Stimulated activated CD8-positive, alpha-beta memory T cell treated with anti-CD3 and anti-CD28 coated beads, Interleukin-15, amount 100 ng/mL, for 1 hour (primary cell): ENCODE results near the gene HOXA7.

ENCODE experiments used
- DNase-seq: peaks from one replicate; pipeline ENCODE4 v3.0.0-alpha.2; 2020; ENCODE audit warnings: low read depth

HOXA7 gene

GRCh38 chr7:27133409-27134231 is 22.9 kb downstream of the HOXA7 start:
- no peak for DNase-seq

- DNase-seq, result no peak
Measured at GRCh38 chr7:27132978-27133377, 23.5 kb downstream of the HOXA7 start.

GRCh38 chr7:27132214-27132613 is 24.3 kb downstream of the HOXA7 start:
- DNase-seq, result no peak

- DNase-seq, result no peak
Measured at GRCh38 chr7:27131390-27131819, 25.1 kb downstream of the HOXA7 start.

GRCh38 chr7:27130540-27131389 is 25.7 kb downstream of the HOXA7 start, which contains the start of gene HOXA4:
Gene HOXA4, minus strand, starts transcription at chr7:27130757. Its CDS starts 24 bp downstream, at chr7:27130733.
- no peak for DNase-seq

DNA sequence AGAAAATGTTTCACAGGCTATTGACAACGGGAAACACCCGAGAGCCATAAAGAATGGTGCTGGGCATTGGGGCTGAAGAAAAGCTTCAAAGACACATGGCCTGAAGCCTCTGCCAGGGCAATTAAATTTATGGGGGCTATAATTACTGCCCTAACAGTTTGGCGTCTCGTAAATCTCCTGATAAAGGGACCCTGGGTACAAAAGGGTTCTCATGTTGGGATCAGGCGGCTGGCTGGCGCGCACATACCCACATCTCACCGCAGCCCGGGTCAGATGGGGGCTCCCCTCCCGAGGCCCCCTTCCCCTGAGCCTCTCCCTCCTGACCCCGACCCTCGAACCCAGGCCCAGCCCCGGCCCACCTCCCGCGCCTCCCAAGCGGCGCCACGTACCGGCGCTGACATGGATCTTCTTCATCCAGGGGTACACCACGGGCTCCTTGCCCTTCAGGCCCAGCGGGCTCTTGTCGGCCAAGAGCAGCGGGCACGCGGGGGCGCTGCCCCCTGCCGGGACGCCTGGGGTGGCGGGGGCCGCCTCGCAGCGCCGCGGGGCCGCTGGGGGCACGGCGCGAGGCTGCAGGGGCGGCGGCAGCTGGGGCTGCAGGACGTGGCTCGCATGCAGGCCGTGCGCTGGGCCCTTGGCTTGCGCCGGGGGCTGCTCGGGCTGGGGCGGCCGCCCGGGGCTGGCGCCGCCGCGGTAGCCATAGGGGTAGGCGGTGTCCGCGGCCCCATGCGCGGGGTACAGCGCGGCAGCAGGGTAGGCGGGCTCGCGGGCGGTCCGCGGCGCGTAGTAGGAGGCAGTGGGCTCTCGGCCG is 26.5 kb downstream of the HOXA7 start:
- DNase-seq, result no peak

DNA sequence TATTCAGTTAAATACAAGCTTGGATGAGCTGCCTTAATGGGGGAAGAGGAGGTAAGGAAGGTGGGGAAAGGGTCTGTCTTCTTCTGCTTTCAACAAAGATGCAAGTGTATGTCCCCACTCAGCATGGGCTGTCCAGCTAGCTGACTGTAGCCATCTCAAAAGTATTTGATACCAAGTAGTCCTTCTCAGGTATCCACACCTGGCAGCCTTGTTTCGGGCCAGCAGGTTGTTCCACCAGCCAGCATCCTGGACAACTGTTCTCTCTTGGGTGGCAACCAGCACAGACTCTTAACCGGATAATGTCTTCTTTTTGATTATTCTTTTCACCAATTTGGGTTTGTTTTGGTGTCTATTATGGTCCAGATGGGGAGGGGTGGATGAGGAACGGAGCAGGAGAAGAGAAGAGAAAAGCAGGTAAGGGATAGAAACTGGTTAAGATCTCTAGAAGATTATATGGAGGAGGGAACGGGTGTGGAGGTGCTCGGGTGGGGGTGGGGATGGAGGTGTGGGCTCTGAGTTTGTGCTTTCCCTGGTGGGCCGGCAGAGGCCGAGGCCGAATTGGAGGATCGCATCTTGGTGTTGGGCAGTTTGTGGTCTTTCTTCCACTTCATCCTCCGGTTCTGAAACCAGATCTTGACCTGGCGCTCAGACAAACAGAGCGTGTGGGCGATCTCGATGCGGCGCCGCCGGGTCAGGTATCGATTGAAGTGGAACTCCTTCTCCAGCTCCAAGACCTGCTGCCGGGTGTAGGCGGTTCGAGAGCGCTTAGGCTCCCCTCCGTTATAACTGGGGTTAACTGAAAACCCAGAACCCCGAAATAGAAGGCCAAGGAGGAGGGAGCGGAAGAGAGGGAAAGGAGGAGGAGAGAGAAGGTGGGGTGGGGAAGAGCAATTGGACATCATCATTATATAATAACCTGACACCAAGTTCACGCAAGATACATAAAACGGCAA is 27.4 kb downstream of the HOXA7 start:
- no peak for DNase-seq

GRCh38 chr7:27128034-27128433 is 28.4 kb downstream of the HOXA7 start:
- DNase-seq, result no peak

GRCh38 chr7:27126596-27127327 is 29.7 kb downstream of the HOXA7 start:
- DNase-seq, result no peak

- no peak for DNase-seq
Measured at GRCh38 chr7:27125986-27126394, 30.5 kb downstream of the HOXA7 start.

GRCh38 chr7:27124902-27125689 is 31.4 kb downstream of the HOXA7 start:
- DNase-seq, result no peak

DNA sequence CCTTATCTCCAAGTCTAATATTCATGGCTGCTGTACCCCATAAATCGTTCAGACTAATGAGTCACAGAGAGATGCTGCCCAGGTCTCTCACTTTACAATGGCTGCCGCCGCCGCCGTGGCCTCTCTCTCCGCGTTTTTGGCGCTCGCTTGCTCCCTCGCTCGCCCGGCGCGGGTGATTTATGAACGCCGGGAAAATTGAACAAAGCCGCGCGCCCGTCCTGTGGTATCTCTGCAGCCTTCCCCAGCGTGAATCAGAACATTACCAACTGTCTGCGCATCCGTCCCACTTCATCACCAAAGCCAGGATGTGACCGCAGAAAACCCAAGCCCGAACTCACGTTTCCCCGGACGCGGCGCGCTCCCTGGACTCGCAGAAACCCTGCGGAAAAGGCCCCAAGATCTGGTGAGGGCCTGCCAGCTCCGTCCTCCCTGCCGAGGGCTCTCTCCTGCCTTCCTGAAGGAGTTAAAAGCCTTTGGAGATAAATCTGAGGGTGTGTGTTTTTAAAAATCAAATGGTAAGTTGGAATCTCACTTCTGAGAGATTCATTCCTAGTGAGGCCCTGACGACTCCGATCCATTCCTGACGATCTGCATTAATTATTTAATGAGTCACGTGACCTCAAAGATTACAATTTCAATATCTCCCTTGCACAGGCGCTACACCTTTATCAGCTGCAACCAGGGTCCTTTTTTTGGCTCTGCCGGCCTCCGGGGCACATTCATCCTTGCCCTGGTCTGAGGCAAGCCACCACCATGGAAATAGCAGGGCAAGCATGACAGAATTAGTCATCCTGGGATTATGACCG is 32.2 kb downstream of the HOXA7 start:
- no peak for DNase-seq

GRCh38 chr7:27123477-27124053 is 32.9 kb downstream of the HOXA7 start:
- DNase-seq, result no peak

DNA sequence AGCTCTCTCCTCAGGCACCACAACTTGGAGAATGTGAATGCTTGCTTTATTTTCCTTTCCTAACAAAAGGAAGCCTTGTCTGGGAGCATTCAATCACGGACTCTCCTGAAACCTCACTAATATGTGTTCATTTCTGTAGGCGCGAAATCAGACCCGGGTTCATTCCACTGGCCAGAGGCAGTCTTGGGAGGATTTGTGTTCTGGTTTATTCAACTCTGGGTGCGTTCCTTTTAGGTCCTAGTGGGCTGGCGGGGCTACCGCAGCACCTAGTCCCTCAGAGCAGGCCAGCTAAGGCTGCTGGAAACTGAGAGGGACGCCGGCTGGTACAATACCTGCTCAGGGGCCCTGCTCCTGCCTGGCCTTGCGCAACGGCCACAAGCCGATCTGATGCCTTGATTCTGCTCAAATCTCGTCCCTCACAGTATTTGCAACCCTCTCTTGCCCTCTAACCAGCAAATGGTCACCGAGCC is 33.4 kb downstream of the HOXA7 start:
- no peak for DNase-seq

DNA sequence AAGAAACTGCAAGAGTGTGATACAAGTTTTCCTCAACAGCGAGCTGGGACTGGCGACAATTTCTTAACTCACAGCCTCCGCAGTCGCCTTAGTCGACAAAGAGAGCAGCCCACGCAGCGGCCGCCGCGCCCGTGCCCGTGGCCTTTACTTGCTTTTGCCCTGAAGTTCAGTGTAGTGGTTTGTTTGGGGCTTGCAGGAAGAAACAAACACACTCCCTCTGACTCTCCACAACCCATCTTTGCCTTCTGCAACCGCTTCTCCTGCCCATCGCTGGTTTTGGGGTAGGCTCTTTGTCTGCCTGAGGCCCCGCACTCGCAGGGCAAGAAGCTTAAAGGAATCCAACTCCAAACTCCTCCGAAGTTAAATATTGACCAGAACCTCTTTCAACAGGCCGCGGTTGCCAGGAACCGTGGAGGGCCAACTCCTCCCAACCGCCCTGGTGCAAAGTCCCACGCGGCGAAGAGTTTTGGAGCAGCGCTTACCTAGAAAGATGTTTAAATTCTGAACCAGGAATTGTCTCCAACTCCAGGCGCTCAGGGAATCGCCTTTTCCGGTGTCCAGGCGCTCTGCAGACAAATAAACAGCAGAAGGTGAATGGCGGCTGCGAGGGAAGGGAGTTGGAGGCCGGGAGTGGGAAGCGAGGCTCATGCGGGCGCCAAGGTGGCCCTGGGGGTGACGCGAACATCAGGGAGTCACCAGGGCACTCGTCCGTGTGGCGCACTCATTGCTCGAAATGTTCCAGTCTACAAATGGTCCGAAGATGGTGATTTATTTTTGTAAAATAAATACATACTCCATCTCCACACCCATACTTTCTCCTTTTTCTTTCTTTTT is 34.2 kb downstream of the HOXA7 start:
- DNase-seq, result no peak

DNA sequence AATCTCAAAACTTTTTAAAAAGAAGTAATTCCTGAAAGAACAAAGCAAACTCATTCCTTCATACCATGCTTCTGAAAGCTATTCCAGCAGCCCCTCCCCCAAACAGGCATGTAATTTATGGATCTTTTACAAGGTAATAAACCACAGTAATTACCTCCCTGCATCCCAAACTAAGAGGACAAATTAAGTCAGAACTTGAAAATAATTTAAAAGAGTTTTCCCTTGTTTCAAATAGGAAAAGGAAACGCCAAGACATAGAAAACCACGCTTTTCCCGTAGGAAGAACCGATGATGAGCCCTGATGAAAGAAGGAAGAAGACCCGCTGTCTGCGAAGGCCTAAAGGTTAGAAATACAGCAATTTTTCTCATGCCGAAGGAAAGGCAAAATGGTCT is 34.8 kb downstream of the HOXA7 start:
- no peak for DNase-seq

GRCh38 chr7:27119412-27119911 is 37.0 kb downstream of the HOXA7 start:
- DNase-seq, result no peak
